DOHH2 (cell line): ENCODE results near the gene DEFB131B.
"Not testable (repeated sequence)": the region's sequence is repeated elsewhere in the genome, so short reads cannot be mapped to it uniquely, and the experiment has no call there.

Experiments used
- EZH2phosphoT487 ChIP-seq: fragments of 200-600 bp; sonication (generic); IDR thresholded peaks from 2 replicates; pipeline ENCODE4 v1.6.1; 2017; ENCODE audit warnings: borderline replicate concordance, mild to moderate bottlenecking, antibody characterized with exemption, low read length, moderate library complexity, mixed read lengths
- TF ChIP-seq, protein P1 (sequence below): fragments of 200-600 bp; sonication (generic); IDR thresholded peaks from one replicate; pipeline ENCODE4 v1.5.1; 2014; ENCODE audit warnings: antibody characterized with exemption, mild to moderate bottlenecking, low read depth, low read length; ENCODE audit not compliant: poor library complexity, severe bottlenecking

- TF ChIP-seq EZH2phosphoT487, result not testable (repeated sequence)
- TF ChIP-seq, protein P1, sequence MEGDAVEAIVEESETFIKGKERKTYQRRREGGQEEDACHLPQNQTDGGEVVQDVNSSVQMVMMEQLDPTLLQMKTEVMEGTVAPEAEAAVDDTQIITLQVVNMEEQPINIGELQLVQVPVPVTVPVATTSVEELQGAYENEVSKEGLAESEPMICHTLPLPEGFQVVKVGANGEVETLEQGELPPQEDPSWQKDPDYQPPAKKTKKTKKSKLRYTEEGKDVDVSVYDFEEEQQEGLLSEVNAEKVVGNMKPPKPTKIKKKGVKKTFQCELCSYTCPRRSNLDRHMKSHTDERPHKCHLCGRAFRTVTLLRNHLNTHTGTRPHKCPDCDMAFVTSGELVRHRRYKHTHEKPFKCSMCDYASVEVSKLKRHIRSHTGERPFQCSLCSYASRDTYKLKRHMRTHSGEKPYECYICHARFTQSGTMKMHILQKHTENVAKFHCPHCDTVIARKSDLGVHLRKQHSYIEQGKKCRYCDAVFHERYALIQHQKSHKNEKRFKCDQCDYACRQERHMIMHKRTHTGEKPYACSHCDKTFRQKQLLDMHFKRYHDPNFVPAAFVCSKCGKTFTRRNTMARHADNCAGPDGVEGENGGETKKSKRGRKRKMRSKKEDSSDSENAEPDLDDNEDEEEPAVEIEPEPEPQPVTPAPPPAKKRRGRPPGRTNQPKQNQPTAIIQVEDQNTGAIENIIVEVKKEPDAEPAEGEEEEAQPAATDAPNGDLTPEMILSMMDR, result not testable (repeated sequence)
Measured at GRCh38 chr11:71889181-71889872, 11.1 kb downstream of the DEFB131B start.
